ENCODE data around the gene APBA3.

APBA3 gene

DNA sequence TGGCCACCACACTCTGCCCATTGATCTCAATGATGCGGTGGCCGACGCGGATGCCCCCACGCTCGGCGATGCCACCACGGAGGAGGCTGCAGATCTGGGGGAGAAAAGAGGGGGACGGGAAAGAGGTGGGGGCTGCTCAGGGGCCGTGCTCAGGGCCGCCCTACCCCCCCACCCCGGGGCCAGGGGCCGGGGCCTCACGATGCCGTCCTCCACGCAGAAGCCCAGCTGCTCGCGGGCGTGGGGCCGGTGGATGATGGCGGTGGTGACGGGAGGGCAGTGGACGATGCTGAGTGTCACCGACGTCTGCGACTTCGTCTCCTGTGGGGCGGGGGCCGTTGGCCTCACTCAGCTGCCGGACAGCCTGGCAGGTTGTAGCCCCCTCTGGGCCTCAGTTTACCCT lies 10.3 kb downstream of the APBA3 start:
- no peak overlapping the region for H3K4me3 ChIP-seq (ENCODE audit: low read depth, low read length)

- no peak overlapping the region for H3K4me3 ChIP-seq (ENCODE audit: low read depth, low read length)
Measured at GRCh38 chr19:3750211-3750610, 11.3 kb downstream of the APBA3 start.

DNA sequence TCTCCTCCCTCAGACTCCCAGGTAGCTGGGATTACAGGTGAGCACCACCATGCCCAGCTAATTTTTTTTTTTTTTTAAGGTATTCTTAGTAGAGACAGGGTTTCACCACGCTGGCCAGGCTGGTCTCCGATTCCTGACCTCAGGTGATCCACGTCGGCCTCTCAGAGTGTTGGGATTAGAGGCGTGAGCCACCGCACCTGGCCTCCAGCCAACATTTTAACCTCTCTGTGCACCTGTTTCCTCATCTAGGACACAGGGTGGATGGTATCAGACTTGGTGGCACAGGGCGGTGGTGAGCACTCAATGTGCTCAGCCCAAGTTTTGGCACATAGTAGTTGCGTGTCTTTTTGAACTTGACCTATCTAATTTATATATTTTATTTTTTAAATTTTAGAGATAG lies 12.5 kb downstream of the APBA3 start:
- H3K4me3 ChIP-seq (ENCODE audit: low read depth, low read length): no peak overlapping the region

DNA sequence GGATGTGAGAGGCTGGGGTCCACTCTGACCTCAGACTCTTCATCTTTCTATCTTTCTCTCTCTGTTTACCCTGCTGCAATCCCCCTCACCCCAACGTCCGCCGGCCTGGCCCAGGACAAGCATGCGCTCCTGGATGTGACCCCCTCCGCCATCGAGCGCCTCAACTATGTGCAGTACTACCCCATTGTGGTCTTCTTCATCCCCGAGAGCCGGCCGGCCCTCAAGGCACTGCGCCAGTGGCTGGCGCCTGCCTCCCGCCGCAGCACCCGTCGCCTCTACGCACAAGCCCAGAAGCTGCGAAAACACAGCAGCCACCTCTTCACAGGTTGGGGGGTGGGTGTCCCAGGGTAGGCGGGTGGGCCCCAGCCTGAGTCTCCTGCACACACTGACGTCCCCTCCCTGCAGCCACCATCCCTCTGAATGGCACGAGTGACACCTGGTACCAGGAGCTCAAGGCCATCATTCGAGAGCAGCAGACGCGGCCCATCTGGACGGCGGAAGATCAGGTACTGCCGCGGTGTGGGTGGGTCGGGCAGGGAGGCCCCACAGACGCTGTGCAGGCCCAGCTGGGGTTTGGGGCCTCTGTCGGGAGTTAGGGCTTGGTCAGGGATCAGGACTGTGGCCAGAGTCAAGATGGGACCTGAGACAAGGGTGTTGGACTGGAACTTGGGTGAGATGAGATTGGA lies 15.0 kb downstream of the APBA3 start:
- H3K4me3 ChIP-seq (ENCODE audit: low read depth, low read length): no peak overlapping the region

GRCh38 chr19:3745363-3746045 lies 16.0 kb downstream of the APBA3 start:
- no peak overlapping the region for H3K4me3 ChIP-seq (ENCODE audit: low read depth, low read length)

GRCh38 chr19:3743486-3743885 lies 18.0 kb downstream of the APBA3 start:
- no peak overlapping the region for H3K4me3 ChIP-seq (ENCODE audit: low read depth, low read length)

DNA sequence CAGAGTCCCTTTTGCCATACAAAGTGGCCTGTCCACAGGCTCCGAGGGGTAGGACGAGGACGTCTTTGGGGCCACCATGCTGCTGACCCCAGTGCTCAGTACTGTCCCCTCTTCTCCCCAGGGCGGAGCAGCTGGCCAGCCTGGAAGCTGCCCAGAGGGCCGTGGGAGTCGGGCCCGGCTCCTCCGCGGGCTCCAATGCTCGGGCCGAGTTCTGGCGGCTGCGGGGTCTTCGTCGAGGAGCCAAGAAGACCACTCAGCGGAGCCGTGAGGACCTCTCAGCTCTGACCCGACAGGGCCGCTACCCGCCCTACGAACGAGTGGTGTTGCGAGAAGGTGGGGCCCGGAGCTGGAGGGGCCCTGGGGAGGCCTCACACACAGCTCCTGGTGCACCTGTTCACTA lies 21.1 kb downstream of the APBA3 start:
- no peak overlapping the region for H3K4me3 ChIP-seq (ENCODE audit: low read depth, low read length)

DNA sequence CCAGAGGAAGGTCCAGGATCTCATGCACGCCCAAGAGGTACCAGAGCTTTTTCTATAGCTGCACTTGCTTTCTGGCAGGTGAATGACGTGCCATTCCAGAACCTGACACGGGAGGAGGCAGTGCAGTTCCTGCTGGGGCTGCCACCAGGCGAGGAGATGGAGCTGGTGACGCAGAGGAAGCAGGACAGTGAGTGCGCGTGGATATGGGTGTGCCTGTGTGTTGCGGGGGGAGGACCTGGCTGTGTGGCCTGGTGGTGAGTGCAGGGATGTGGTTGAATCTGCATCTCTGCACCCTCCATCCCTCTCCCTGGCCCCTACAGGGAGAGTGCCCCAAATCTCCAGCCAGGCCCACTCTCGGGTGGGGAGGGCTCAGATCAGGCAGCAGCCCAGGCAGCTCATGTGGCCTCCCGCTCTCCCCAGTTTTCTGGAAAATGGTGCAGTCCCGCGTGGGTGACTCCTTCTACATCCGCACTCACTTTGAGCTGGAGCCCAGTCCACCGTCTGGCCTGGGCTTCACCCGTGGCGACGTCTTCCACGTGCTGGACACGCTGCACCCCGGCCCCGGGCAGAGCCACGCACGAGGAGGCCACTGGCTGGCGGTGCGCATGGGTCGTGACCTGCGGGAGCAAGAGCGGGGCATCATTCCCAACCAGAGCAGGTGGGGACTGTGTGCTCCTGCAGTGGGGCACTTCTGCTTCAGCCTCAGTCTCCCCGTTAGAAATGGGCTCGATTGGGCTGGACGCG lies 22.8 kb downstream of the APBA3 start:
- H3K4me3 ChIP-seq (ENCODE audit: low read depth, low read length): no peak overlapping the region

DNA sequence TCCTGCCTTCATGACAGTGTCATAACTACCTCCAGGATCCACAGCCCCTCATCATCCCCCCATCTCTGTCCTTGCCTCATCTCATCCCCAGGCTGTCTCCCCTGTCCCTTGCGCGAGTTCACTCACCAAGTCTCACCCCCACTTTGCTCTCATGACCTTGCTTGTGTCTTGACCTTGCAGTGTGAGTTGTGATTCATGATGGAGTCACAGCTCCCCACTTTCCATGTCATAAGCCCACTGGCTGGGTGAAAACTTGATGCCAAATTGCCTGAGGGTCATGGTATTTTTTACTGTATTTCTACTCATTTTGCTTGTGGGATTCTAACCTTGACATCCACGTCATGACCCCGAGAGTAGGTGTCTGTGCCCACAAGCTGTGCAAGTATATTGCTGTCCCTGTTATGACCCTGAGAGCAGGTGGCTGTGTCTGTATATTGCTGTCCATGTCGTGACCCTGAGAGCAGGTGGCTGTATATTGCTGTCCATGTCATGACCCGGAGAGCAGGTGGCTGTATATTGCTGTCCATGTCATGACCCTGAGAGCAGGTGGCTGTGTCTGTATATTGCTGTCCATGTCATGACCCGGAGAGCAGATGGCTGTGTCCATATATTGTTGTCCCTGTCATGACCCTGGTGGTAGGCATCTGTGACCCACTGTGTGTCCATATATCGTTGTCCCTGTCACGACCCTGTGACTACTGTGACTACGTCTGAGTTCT lies 23.8 kb downstream of the APBA3 start:
- no peak overlapping the region for H3K4me3 ChIP-seq (ENCODE audit: low read depth, low read length)

DNA sequence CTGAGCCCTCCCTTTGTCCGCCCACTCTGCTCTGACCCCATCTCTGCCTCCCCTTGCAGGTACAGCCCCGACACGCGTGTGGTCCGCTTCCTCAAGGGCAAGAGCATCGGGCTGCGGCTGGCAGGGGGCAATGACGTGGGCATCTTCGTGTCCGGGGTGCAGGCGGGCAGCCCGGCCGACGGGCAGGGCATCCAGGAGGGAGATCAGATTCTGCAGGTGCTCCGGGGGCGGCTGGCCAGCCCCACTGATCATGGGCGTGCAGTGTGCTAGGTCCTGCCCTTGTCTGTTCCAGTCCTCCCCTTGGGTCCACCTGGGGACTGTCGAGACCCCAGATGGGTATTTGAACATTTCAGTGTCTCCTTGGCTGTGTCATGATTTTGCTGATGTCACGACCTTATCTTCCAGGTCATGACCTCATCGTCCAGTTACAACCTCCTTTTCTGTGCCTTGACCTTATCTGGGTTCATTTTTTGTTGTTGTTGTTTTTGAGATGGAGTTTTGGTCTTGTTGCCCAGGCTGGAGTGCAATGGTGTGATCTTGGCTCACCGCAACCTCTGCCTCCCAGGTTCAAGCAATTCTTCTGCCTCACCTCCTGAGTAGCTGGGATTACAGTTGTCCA lies 25.3 kb downstream of the APBA3 start:
- no peak overlapping the region for H3K4me3 ChIP-seq (ENCODE audit: low read depth, low read length)

- no peak overlapping the region for H3K4me3 ChIP-seq (ENCODE audit: low read depth, low read length)
Measured at GRCh38 chr19:3734310-3734600, 27.2 kb downstream of the APBA3 start.

DNA sequence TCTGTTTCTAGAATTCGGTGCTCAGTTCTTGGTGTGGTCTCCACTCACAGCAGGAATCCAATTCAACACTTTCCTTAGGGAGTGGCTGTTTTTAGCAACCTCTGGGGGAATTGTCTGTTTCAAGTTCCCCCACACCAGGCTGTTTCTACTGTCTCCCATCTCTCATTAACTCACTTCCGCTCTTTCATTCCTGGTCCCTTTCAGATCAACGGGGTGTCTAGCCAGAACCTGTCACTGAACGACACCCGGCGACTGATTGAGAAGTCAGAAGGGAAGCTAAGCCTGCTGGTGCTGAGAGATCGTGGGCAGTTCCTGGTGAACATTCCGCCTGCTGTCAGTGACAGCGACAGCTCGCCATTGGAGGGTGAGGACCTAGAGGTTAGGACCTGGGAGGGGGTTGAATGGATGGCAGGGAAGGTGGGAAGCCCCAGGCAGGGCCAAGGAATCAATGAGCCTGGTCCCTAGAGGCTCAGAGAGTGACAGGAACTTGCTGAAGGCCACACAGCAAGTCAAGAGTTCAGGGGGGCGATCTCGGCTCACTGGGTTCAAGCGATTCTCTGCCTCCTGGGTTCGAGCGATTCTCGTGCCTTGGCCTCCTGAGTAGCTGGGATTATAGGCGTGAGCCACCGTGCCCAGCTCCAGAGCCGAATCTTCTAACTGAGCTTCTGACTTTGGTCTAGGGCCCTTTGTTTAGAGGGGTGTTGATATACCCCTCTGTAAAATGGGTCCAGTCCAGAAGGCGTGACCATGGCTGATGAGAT lies 27.8 kb downstream of the APBA3 start:
- H3K4me3 ChIP-seq (ENCODE audit: low read depth, low read length): no peak overlapping the region

DNA sequence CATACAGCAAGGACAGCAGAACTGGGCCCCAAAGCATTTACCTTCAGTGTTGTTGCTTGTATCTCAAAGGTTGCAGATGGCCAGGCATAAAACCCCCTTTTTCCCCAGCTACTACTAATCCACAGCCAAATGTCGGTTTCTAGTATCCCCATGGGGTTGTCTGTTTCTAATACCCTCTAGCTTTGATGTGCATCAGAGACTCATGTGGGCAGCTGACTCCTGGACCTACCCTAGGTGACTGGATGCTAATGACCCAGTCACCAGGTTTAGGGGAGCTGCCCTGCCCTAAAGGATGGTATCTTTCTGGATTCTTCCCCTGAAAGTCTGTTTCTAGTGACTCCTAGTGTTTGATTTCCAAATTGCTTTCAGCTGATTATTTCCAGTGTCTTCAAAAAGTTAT lies 29.4 kb downstream of the APBA3 start:
- H3K4me3 ChIP-seq (ENCODE audit: low read depth, low read length): no peak overlapping the region

DNA sequence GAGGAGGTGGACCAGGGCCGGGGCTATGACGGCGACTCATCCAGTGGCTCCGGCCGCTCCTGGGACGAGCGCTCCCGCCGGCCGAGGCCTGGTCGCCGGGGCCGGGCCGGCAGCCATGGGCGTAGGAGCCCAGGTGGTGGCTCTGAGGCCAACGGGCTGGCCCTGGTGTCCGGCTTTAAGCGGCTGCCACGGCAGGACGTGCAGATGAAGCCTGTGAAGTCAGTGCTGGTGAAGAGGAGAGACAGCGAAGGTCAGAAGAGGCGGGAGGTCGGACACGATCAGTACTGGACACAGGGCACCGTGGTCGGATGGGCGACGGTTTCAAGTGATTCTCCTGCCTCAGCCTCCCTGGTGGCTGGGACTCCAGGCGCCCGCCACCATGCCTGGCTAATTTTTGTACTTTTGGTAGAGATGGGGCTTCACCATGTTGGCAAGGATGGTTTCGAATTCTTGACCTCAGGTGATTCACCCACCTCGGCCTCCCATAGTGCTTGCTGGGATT lies 31.0 kb downstream of the APBA3 start:
- H3K4me3 ChIP-seq (ENCODE audit: low read depth, low read length): no peak overlapping the region

GRCh38 chr19:3725640-3726310 lies 35.7 kb downstream of the APBA3 start:
- H3K4me3 ChIP-seq (ENCODE audit: low read depth, low read length): no peak overlapping the region

GRCh38 chr19:3725121-3725520 lies 36.4 kb downstream of the APBA3 start:
- no peak overlapping the region for H3K4me3 ChIP-seq (ENCODE audit: low read depth, low read length)

- no peak overlapping the region for H3K4me3 ChIP-seq (ENCODE audit: low read depth, low read length)
Measured at GRCh38 chr19:3723883-3724282, 37.6 kb downstream of the APBA3 start.

DNA sequence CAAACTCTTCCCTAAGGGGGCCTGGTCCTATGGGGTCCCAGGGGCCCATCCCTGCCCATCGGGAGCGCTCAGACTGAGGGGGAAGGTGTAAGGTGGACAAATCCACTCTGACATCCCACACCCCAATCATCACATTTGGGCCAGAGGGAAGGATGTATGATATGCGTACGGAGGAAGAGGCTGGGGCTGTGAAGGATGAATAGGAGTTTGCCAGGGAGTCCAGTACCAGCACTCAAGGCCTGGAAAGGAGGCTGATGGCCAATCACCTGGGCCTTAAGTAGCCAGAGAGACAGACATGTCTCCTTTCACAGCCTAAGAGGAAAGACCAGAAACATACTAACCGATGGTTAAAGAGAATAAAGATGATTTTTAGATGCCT lies 38.4 kb downstream of the APBA3 start:
- H3K4me3 ChIP-seq (ENCODE audit: low read depth, low read length): peak overlapping the region; percentile 4

GRCh38 chr19:3722443-3723109 lies 38.9 kb downstream of the APBA3 start:
- H3K4me3 ChIP-seq (ENCODE audit: low read depth, low read length): peak overlapping the region; percentile 59
